DMS114 treated with DMSO at 0.1 percent for 48 hours (cell line): ENCODE results near the gene CERS1.

Experiments used
- DNase-seq: peaks from one replicate; lab custom pipeline; 2025; ENCODE audit not compliant: unreplicated experiment; lab: John Stamatoyannopoulos, UW

CERS1 gene

DNA sequence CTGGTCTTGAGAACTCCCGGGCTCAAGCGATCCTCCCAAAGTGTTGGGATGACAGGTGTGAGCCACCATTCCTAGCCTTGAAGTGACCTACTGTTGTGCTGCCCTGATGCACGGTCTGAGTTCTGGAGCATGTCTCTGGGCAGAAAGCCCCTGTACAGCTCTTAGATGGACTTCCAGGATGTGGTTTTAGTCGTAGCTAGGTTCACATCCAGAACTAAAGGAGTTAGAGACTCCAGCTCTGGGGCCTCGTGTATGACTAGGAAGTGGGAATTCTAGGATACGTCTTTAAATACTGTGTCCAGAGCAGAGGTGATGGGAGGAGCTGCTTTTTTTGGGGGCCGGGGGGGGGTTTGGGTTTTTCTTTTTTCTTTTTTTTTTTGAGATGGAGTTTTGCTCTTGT lies 52.0 kb downstream of the CERS1 start:
- DNase-seq: no peak

DNA sequence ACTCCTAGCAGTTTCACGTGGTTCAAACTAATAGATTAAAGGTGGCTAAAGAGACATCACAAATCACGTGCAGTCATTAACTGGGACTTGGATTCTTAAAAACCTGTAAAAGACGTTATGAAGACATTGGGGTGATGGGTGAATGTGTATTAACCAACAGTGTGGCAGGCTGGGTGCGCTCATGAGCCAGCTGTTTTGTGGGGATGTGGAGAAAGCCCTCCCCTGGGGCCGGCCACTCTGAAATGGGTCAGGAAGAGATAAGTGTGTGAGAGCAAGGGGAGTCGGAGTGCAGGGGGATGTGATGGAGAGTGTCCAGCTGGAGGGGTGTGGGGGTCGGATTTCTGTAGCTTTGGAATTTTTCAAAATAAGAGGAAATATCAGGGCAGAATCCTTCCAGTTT lies 53.8 kb downstream of the CERS1 start:
- DNase-seq: no peak

DNA sequence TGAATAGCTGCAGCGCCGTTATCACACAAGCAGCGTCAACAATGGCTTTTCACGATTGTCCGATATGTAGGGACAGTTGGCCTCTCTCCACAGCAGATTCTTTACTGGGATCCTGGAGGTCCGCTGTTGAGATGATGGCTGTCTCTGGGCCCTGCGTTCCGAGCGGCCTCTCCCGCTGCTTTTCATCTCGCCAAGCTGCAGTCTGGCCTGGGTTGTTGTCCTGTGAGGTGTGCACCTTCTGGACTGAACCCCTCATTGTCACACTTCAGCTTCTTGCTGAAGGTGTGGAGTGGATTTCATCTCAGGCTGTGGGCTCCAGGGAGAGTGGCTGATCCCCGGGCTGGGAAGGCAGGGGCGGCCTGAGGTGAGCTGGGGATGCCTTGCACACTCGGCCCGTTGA lies 54.6 kb downstream of the CERS1 start:
- DNase-seq: no peak

DNA sequence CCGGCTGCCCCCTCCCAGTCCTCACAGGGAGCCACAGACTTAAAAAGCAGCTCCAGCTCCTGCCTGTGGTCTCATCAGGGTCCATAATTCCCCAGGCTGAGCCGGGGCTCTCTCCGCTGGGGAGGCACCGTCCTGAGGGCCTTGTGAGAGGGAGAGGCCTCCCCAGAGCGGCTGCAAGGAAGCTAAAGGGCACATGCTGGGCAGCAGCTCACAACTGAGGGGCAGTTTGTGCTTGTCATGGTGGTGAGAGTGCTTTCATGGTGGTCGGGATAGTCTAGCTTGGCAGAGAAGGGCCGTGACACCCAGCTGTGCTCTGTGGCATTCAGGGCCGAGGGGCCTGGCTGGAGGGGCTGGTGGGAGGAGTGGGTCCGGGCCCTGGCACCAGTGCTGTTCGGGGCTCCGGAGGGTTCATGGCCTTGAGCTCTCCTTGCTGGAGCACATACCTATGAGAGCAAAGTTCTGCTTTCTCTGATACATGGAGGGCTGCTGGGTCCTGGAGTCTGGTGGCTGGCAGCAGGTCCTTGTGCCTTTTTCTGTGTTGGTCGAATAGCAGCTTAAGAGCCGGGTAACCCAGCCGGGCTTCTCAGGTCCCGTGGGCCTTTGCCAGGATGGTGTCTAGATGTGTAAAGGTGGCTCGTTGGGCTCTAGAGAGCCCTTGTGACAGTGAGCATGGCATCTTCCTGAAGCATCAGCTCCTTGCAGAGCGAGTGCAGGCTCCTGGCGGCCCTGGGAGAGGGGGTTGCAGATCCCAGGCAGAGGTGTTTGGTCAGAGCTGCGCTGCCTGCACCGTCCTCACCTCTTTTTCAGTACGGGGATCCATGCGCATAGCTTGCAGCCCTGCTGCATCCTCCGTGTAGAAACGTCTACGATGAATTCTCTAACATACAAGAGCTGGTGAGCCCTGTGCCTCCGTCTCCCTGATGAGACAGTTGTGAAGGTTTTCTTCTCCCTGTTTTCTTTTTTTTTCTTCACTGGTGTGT lies 55.4 kb downstream of the CERS1 start:
- no peak for DNase-seq

DNA sequence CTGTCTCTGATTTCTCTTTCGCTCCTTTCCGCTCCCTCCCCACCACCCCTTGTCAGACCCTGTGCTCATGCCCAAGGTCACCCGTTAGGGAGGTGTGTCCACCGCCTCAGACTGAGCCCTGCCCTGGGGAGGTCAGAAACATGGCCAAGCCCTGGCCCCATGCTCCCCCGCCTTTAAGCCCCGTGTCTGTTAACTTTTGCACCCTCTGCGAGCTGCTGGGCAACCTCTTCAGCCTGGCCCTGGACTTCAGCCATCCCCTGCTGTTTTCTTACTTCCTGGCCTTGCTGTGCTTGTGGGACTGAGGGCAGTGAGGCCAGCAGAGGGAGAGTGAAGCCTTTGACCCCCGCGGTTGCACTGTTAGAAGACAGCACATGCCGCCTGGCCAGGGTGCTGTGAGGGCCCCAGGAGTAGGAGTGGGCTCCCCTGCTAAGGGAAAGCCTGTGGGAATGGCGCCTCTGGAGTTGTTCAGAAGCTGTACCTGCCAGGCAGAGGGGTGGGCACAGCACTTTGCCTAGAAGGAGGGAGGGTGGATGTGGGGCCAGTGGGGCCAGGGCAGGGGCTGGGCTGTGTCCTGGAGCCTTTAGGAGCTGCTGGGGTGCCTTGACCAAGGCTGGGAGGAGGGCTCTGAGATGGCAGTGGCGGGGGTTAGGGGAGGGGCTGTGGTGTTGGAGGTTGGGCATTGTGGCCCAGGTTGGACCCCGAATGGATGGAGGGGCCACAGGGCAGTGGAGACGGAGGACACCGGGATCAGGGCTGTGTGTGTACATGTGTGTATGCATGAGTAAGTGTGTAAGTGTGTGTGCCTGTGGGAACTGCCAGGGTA lies 56.3 kb downstream of the CERS1 start:
- DNase-seq: no peak

DNA sequence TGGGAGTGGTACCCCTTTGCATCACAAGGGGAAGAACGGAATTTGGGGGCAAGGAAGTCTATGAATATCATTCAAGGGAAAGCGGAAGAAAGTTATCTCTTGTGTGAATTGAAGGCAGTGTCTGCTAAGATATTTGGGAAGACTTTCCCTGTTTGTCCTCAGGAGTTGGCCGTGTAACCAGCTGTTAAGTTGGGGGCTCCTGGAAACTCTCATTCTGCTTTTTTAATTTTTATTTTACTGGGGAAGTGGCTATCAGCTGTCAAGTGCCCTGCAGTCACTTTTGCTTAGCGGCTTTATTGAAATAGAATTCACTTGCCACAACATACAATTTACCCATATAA lies 61.3 kb downstream of the CERS1 start:
- DNase-seq: no peak

DNA sequence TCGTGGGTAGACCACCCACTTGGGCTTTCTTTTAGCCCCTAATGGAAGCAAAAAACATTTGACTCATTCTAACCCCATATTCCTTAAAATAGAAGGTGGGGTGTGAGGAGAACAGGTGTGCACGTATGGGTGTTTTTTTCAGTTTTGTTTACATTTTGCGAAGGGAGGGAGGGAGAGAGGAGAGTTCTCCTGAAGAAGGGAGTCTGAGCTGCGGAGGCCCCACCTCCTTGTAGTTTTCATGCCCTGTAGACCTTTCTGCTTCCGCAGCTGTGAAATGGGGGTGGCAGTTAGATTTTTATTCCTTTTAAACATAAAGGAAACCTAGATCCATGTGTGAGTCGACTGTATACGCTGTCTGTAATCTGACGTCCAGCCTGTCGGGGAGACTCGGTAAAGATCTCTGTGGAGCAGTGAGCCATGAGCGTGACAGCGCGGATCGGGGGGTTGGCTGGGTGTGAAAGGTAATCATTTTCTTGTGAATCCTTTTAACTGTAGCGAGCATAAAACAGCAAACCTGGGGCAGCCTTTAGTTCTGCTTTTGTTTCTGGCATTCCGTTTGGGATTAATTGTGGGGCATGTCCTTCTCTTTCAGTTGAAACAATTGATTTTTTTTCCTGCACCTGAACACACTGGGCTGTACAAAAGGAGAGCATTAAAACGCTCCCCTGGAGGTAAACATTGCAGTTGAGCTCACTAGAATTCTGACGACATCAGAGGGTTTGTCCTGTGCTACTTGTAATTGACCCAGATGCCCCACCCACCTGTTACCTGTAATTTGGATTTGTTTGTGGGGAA lies 61.9 kb downstream of the CERS1 start:
- no peak for DNase-seq

DNA sequence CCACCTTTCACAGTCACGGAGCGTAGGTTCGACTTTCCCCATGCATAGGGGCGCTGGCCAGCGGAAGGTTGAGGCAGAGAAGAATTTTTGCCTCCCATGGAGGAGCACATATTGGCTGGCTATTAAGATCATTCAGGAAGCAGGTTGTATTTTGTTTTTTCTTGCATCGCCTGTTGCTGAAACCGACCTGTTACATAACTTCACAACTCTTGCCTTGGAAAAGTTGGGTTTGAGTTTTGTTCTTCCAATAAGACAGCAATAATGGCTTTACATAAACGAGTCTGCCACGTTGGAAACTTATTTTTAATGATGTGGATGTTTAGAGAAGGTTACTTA lies 62.8 kb downstream of the CERS1 start:
- DNase-seq: no peak

DNA sequence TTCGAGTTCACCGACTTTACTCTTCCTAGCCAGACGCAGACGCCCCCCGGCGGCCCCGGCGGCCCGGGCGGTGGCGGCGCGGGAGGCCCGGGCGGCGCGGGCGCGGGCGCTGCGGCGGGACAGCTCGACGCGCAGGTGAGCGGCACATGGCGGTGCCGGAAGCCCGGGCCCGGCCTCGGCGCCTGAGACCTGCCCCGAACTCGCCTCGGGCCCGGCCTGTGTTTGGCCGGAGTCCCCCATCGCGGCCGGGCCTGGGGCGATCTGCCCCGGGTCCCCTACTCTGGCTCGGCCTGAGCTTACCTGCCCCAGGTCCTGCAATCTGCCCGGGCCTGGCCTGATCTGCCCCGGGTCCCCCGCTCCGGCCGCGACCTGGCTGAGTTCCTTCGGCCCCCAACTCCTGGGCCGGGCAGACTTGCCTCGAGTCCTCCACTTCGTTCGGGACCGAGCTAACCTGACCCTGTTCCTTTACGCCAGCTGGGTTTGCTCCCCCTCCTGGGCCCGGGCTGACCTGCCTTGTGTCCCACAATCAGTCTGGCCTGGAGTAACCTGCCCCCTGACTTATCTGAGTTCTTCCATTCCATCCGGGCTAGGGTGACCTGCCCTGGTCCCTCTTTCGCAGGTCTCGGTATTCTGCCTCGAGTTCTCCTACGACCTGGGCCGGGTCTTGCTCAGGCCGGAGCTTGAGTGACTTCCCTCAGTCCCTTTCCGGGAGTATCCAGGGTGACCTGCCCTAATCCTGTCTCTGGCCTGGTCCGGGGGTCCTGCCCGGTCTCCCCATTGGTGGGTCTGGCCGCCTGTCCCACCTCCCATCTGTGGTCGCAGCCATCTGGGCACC lies 63.4 kb downstream of the CERS1 start:
- DNase-seq: no peak

DNA sequence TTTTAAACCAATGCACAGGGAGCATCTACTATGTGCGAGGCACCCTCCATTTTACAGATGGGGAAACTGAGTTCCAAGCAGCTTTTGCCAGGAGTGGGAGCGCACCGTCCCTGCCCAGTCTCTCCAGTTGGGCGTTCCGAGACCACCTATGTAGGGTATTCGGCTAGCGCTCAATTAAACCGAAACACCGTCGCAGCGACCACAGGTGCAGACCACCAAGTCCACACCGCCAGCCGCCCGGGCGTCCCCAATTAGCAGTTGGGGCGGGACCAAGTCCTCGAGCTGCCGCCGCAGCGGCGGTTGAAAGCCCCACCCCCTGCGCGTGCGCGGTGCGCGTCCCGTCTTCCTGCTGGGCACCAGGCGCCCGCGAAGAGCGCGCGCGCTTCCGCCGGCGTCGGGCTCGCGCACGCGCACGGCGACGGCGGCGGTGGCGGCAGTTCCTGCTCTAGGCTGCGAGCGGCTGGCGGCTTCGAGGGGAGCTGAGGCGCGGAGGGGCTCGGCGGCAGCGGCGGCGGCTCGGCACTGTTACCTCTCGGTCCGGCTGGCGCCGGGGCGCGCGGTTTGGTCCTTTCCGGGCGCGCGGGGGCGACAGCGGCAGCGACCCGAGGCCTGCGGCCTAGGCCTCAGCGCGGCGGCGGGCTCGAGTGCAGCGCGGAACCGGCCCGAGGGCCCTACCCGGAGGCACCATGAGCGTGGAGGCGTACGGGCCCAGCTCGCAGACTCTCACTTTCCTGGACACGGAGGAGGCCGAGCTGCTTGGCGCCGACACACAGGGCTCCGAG lies 64.2 kb downstream of the CERS1 start, which contains the start of gene UPF1:
UPF1 (plus strand) TSS at position 436 of the 782 bp plus-strand sequence; CDS start at position 687, 251 bp downstream.
- DNase-seq: peak; percentile 85

DNA sequence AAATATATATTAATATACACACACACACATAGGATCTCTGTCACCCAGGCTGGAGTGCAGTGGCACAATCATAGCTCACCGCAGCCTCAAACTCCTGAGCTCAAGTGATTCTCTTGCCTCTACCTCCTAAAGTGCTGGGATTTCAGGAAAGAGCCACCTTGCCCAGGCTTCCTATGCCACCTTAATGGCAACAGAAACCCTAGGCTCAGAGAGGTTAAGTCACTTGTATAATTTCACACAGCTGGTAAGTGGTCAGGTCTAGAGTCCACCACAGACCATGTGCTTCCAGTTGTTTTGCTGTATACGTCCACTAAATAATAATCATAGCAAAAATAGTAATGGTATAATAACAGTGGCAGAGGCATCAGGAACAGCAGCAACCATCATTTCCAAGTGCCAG lies 65.5 kb downstream of the CERS1 start:
- DNase-seq: no peak

DNA sequence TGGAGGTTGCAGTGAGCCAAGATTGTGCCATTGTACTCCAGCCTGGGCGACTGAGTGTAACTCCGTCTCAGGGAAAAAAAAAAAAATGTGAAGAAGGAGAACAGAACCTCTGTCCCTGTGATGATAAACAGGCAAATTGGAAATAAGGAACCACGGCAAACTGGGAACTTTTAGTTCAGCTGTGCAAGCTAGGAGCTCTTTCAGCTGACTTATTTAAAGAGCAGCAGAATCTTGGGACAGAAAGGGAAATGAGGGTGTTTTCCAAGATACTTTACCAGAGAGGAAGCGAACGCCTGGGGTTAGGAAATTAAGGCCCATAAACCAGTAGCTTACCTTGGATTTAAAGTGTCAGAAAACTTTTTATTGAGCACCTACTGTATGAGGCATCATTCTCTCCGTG lies 67.2 kb downstream of the CERS1 start:
- DNase-seq: no peak
